ENCODE data around the gene COG7. TPM values are rescaled to one million over a fixed set of nuclear protein-coding genes. Genes with fewer than 3 reads are reported as not detected.

Gene COG7
- total RNA-seq, 1 experiment from 2014 or later = 17.9 TPM

DNA sequence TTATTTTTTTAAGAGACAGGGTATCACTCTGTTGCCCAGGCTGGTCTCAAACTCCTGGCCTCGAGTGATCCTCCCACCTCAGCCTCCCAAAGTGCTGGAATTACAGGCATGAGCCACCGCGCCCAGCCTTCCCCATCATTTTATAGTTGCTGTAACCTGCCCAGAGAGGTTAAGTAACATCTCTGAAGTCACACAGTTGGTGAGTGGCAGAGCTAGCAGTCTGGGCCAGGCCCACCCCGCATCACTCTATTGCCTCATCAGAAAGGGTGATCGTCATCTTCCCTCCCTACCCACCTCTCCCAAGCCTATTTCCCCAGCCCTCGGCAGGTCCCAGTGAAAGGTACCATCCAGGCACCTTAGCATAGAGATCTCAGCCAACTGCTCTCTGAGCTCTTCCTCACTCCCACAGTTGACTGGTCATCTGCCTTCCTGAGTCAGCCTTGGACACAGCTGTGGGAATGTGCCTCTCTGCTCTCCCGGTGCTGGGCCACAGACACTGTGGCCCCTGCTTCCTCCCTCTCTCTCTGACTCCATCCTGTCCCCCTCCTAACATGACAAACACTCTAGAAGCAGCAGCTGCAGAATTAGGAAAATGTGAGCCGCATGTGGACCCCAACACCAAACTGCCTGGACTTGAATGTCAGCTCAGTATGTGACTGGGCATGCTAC, 93.8 kb downstream of the COG7 start:
- Histone ChIP-seq H2BK15ac (ENCODE audit: low read depth, low read length) (no peak overlapping the region), H2BK5ac (ENCODE audit: insufficient read length, low read length) (no peak overlapping the region), H3K4me2 (ENCODE audit: insufficient read depth, insufficient read length, low read length) (no peak overlapping the region), H3K79me2 (ENCODE audit: insufficient read depth, low read length) (no peaks in the 10 kb centered on the region), H3K18ac (ENCODE audit: insufficient read length, low read depth, low read length) (no peak overlapping the region), H3K23me2 (ENCODE audit: insufficient read length, low read depth, low read length, poor library complexity, severe bottlenecking) (no peaks in the 10 kb centered on the region), H3K23ac (ENCODE audit: insufficient read length, low read depth, low read length) (no peak overlapping the region), H4K20me1 (ENCODE audit: control insufficient read depth, insufficient read depth, insufficient read length) (no peaks in the 10 kb centered on the region), H2AK5ac (ENCODE audit: insufficient read length, low read length) (no peak overlapping the region), H2BK12ac (ENCODE audit: insufficient read length, low read depth, low read length) (no peak overlapping the region), H3K27me3 (ENCODE audit: insufficient read depth, low read length) (no peaks in the 10 kb centered on the region), H3K27ac (ENCODE audit: insufficient read length, low read depth, low read length) (no peak overlapping the region), H3T11ph (ENCODE audit: low read length) (no peak overlapping the region), H3K56ac (ENCODE audit: insufficient read length, low read depth, low read length) (no peak overlapping the region), H3K79me1 (ENCODE audit: insufficient read depth, low read depth, low read length, poor library complexity, severe bottlenecking) (no peaks in the 10 kb centered on the region), H4K91ac (ENCODE audit: insufficient read length, low read depth, low read length) (no peak overlapping the region), H2AFZ (ENCODE audit: low read length) (no peak overlapping the region), H4K5ac (ENCODE audit: insufficient read length, low read depth, low read length) (no peak overlapping the region), H3K4ac (ENCODE audit: low read depth, low read length) (no peak overlapping the region), H2BK20ac (ENCODE audit: low read depth, low read length, poor library complexity, severe bottlenecking) (no peak overlapping the region), H3K4me1 (ENCODE audit: insufficient read depth, low read length) (no peaks in the 10 kb centered on the region), H4K8ac (replicated peaks; ENCODE audit: insufficient read length, low read depth, low read length) (no peak overlapping the region), H2BK120ac (ENCODE audit: low read depth, low read length, poor library complexity, severe bottlenecking) (no peak overlapping the region), H3K9ac (ENCODE audit: extremely low read depth, insufficient read length, low read length) (no peak overlapping the region), H3K9me3 (ENCODE audit: control insufficient read depth, low read depth, low read length) (no peaks in the 10 kb centered on the region), H3K14ac (ENCODE audit: insufficient read depth, low read length) (no peak overlapping the region)
- WGBS (ENCODE audit: extremely low coverage, insufficient read length, low lambda C conversion rate) = no CpG with 5 or more reads among the region's 8 CpGs
- TF ChIP-seq, protein P1, sequence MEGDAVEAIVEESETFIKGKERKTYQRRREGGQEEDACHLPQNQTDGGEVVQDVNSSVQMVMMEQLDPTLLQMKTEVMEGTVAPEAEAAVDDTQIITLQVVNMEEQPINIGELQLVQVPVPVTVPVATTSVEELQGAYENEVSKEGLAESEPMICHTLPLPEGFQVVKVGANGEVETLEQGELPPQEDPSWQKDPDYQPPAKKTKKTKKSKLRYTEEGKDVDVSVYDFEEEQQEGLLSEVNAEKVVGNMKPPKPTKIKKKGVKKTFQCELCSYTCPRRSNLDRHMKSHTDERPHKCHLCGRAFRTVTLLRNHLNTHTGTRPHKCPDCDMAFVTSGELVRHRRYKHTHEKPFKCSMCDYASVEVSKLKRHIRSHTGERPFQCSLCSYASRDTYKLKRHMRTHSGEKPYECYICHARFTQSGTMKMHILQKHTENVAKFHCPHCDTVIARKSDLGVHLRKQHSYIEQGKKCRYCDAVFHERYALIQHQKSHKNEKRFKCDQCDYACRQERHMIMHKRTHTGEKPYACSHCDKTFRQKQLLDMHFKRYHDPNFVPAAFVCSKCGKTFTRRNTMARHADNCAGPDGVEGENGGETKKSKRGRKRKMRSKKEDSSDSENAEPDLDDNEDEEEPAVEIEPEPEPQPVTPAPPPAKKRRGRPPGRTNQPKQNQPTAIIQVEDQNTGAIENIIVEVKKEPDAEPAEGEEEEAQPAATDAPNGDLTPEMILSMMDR (conservative IDR thresholded peaks at IDR 0.05) = no peak
- H3K4me3 Mint-ChIP-seq = no peak overlapping the region
- H3K9me3 Mint-ChIP-seq = no peaks in the 10 kb centered on the region
- no peak overlapping the region; a peak in 1 of 7 replicates for H3K27ac Mint-ChIP-seq
- no peaks in the 10 kb centered on the region for H3K27me3 Mint-ChIP-seq (ENCODE audit: low read depth)
- DNase-seq = no peak
- H3K4me1 Mint-ChIP-seq = 0 out of 4 replicates have a peak, but pooled peaks cover 0 to 2% of the 10 kb centered on the region in 2 experiments
- H3K36me3 Mint-ChIP-seq (ENCODE audit: insufficient read depth in 1 of 3, low read depth in 3 of 3) = no peaks in the 10 kb centered on the region

All from H9 (cell line).